ENCODE data around the gene C19orf38.

DNA sequence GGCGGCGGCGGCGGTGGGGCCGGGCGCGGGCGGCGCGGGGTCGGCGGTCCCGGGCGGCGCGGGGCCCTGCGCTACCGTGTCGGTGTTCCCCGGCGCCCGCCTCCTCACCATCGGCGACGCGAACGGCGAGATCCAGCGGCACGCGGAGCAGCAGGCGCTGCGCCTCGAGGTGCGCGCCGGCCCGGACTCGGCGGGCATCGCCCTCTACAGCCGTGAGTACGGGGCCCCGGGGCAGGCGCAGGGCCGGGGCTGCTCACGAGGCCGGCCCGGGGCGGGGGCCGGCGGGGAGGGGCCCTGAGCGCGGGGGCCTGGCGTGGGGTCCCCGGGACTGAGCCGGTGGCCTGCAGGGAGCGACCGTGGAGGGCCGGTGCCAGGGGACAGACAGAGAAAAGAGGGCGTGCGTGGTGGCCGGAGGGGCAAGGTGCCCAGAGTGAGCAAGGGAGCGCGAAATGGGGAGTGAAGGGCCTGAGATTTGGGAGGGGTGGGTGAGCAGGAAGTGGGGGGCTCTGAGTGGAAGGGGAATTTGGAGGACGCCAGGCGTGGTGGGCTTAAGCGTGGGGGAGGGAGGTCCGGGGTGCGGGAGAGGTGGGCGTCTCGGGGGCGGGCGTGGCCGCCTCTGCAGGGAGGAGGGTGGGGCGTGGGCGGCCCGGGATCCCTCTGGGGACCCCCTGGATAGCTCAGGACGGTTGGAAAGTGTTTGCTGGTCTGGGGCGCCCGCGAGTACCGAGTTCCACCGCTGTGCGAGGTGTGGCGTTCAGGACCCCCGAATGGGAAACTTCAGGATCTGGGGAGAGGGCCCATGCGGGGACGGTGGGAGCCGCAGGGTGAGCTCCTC is 23.7 kb downstream of the C19orf38 start:
- TF ChIP-seq, protein P1, sequence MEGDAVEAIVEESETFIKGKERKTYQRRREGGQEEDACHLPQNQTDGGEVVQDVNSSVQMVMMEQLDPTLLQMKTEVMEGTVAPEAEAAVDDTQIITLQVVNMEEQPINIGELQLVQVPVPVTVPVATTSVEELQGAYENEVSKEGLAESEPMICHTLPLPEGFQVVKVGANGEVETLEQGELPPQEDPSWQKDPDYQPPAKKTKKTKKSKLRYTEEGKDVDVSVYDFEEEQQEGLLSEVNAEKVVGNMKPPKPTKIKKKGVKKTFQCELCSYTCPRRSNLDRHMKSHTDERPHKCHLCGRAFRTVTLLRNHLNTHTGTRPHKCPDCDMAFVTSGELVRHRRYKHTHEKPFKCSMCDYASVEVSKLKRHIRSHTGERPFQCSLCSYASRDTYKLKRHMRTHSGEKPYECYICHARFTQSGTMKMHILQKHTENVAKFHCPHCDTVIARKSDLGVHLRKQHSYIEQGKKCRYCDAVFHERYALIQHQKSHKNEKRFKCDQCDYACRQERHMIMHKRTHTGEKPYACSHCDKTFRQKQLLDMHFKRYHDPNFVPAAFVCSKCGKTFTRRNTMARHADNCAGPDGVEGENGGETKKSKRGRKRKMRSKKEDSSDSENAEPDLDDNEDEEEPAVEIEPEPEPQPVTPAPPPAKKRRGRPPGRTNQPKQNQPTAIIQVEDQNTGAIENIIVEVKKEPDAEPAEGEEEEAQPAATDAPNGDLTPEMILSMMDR (conservative IDR thresholded peaks at IDR 0.05 in 1 of 2, IDR thresholded peaks at IDR 0.05 in 1 of 2; ENCODE audit: extremely low read depth in 1 of 2, insufficient read depth in 1 of 2, low read depth in 1 of 2, low read length in 2 of 2), result peak in 1 of 2 donors; percentile 5
- TF ChIP-seq EZH2 (IDR thresholded peaks at IDR 0.05; ENCODE audit: borderline replicate concordance, low read length), result no peak

Measured in mammary epithelial cell (primary cell).